ENCODE results near the gene PCDH19. TPM values are rescaled to one million over a fixed set of nuclear protein-coding genes. Genes with fewer than 3 reads are reported as not detected.

PCDH19 gene
- total RNA-seq, 1 donor from 2014 or later = 11.0 TPM

GRCh38 chrX:100349391-100349790 is 60.7 kb downstream of the PCDH19 start:
- intact Hi-C loops (cut with DNase I) = no loop called here
- no peaks in the 10 kb centered on the region for H3K9me3 ChIP-seq
- TF ChIP-seq CTCF (IDR thresholded peaks at IDR 0.05) = no peak
- no peaks in the 10 kb centered on the region for H3K36me3 ChIP-seq
- no peaks in the 10 kb centered on the region for H3K4me1 ChIP-seq
- H3K4me3 ChIP-seq = no peak overlapping the region
- H3K27me3 ChIP-seq = no peaks in the 10 kb centered on the region
- DNase-seq (ENCODE audit: low spot score in 2 of 2) = no peak
- no peak overlapping the region for H3K27ac ChIP-seq

GRCh38 chrX:100341142-100341510 is 68.9 kb downstream of the PCDH19 start:
- intact Hi-C loops (cut with DNase I) = no loop called here
- no peak for DNase-seq (ENCODE audit: low spot score in 2 of 2)

GRCh38 chrX:100340491-100341141 is 69.5 kb downstream of the PCDH19 start:
- intact Hi-C loops (cut with DNase I) = no loop called here
- no peak for DNase-seq (ENCODE audit: low spot score in 2 of 2)
- H3K36me3 ChIP-seq = no peaks in the 10 kb centered on the region
- H3K9me3 ChIP-seq = no peaks in the 10 kb centered on the region
- H3K27me3 ChIP-seq = no peaks in the 10 kb centered on the region
- no peak overlapping the region for H3K27ac ChIP-seq
- no peak overlapping the region for H3K4me3 ChIP-seq
- no peak for TF ChIP-seq CTCF (IDR thresholded peaks at IDR 0.05)
- no peaks in the 10 kb centered on the region for H3K4me1 ChIP-seq

More at GRCh38 chrX:100341142-100341510, 68.9 kb downstream of the PCDH19 start:
- no peaks in the 10 kb centered on the region for H3K36me3 ChIP-seq
- H3K27ac ChIP-seq = no peak overlapping the region
- H3K4me1 ChIP-seq = no peaks in the 10 kb centered on the region
- no peaks in the 10 kb centered on the region for H3K9me3 ChIP-seq
- no peak overlapping the region for H3K4me3 ChIP-seq
- H3K27me3 ChIP-seq = no peaks in the 10 kb centered on the region
- no peak for TF ChIP-seq CTCF (IDR thresholded peaks at IDR 0.05)

- no peak overlapping the region for H3K27ac ChIP-seq
- H3K4me3 ChIP-seq = no peak overlapping the region
- H3K27me3 ChIP-seq = no peaks in the 10 kb centered on the region
- DNase-seq (ENCODE audit: low spot score in 2 of 2) = no peak
- no peaks in the 10 kb centered on the region for H3K36me3 ChIP-seq
- H3K4me1 ChIP-seq = no peaks in the 10 kb centered on the region
- no peak for TF ChIP-seq CTCF (IDR thresholded peaks at IDR 0.05)
- intact Hi-C loops (cut with DNase I) = no loop called here
- H3K9me3 ChIP-seq = no peaks in the 10 kb centered on the region
These were observed 81.7 kb downstream of the PCDH19 start for GRCh38 chrX:100328351-100328750.

- no peaks in the 10 kb centered on the region for H3K27me3 ChIP-seq
- no peaks in the 10 kb centered on the region for H3K4me1 ChIP-seq
- TF ChIP-seq CTCF (IDR thresholded peaks at IDR 0.05) = no peak
- no peak overlapping the region for H3K4me3 ChIP-seq
- no peak for DNase-seq (ENCODE audit: low spot score in 2 of 2)
- intact Hi-C loops (cut with DNase I) = no loop called here
- H3K36me3 ChIP-seq = no peaks in the 10 kb centered on the region
- H3K9me3 ChIP-seq = no peaks in the 10 kb centered on the region
- no peak overlapping the region for H3K27ac ChIP-seq
These were observed 90.4 kb downstream of the PCDH19 start for GRCh38 chrX:100319716-100320115.

- Histone ChIP-seq H3K27me3 (no peaks in the 10 kb centered on the region), H3K36me3 (no peaks in the 10 kb centered on the region), H3K4me3 (no peak overlapping the region), H3K9me3 (no peaks in the 10 kb centered on the region), H3K27ac (no peak overlapping the region), H3K4me1 (no peaks in the 10 kb centered on the region)
- DNase-seq (ENCODE audit: low spot score in 2 of 2) = no peak
- intact Hi-C loops (cut with DNase I) = no loop called here
- no peak for TF ChIP-seq CTCF (IDR thresholded peaks at IDR 0.05)
These were observed 93.1 kb downstream of the PCDH19 start for GRCh38 chrX:100316987-100317386.

All from ascending aorta (tissue), 2 donors.